Upper lobe of right lung (tissue), 1 donor: ENCODE data around the gene TTC6. TPM values are rescaled to one million over a fixed set of nuclear protein-coding genes. Genes with fewer than 3 reads are reported as not detected.

ENCODE experiments used
- ATAC-seq: fragments of 200-7000 bp; cut with Tn5 transposase; one replicate; pipeline ENCODE4 v1.9.1; 2020; ENCODE audit warnings: mild to moderate bottlenecking, moderate library complexity
- DNase-seq: peaks from one replicate; pipeline ENCODE4 v3.0.0-alpha.2; 2020
- H3K27ac ChIP-seq: fragments of 200-600 bp; one replicate; pipeline ENCODE4 v1.8.0; 2022
- H3K27me3 ChIP-seq: fragments of 200-600 bp; one replicate; pipeline ENCODE4 v1.8.0; 2022; ENCODE audit warnings: mild to moderate bottlenecking
- H3K36me3 ChIP-seq: fragments of 200-600 bp; one replicate; pipeline ENCODE4 v1.8.0; 2022
- H3K4me1 ChIP-seq: fragments of 200-600 bp; one replicate; pipeline ENCODE4 v1.8.0; 2022
- H3K4me3 ChIP-seq: fragments of 200-600 bp; one replicate; pipeline ENCODE4 v1.8.0; 2022; ENCODE audit warnings: mild to moderate bottlenecking
- H3K9me3 ChIP-seq: fragments of 200-600 bp; one replicate; pipeline ENCODE4 v1.8.0; 2022
- CTCF ChIP-seq: fragments of 200-600 bp; IDR thresholded peaks from one replicate; pipeline ENCODE4 v1.8.0; 2022; ENCODE audit warnings: antibody characterized with exemption
- intact Hi-C: fragments of 100-400 bp; cut with DNase I; formaldehyde crosslinking; loops from one replicate; pipeline ENCODE4 v1.11.0; 2022
- total RNA-seq: library from RNA; stranded (reverse); fragmentation: NEBNext Ultra II Directional; extraction: Animal tissue kit (Norgen Biotek cat#: 25700); gene quantifications from one replicate; pipeline ENCODE4 v1.2.1, GENCODE V29; 2021
- donor health status: DM: no; HTN: yes; CAD: no; lungs with severe emphysema.

The TTC6 gene
- total RNA-seq, 1 donor from 2014 or later: 7.9 TPM

- DNase-seq (no peak), ATAC-seq (no peak)
- Histone ChIP-seq H3K27ac (peak overlapping the region; percentile 90), H3K27me3 (peaks cover 80% of the 10 kb centered on the region), H3K4me3 (peak overlapping the region; percentile 54), H3K36me3 (no peaks in the 10 kb centered on the region), H3K9me3 (no peaks in the 10 kb centered on the region), H3K4me1 (no peaks in the 10 kb centered on the region)
- intact Hi-C loops: no loop called here
- TF ChIP-seq CTCF: no peak
Observed at GRCh38 chr14:37587131-37587803, 8.2 kb upstream of the TTC6 start.

- Histone ChIP-seq H3K27ac (peak overlapping the region; percentile 90), H3K4me1 (no peaks in the 10 kb centered on the region), H3K9me3 (no peaks in the 10 kb centered on the region), H3K27me3 (peaks cover 88% of the 10 kb centered on the region), H3K4me3 (peak overlapping the region; percentile 54), H3K36me3 (no peaks in the 10 kb centered on the region)
- ATAC-seq (no peak), DNase-seq (peak; percentile 69)
- intact Hi-C loops: no loop called here
- TF ChIP-seq CTCF: no peak
Observed at GRCh38 chr14:37587881-37588666, 7.4 kb upstream of the TTC6 start.

- no peak for DNase-seq
- H3K27ac ChIP-seq: peak overlapping the region; percentile 90
- H3K4me3 ChIP-seq: peak overlapping the region; percentile 54
- TF ChIP-seq CTCF: no peak
- H3K36me3 ChIP-seq: no peaks in the 10 kb centered on the region
- intact Hi-C loops: no loop called here
- H3K9me3 ChIP-seq: no peaks in the 10 kb centered on the region
- peaks cover 90% of the 10 kb centered on the region for H3K27me3 ChIP-seq
- ATAC-seq: no peak
- peaks cover under 1% of the 10 kb centered on the region for H3K4me1 ChIP-seq
Observed at GRCh38 chr14:37588667-37588955, 6.8 kb upstream of the TTC6 start.

- Histone ChIP-seq H3K9me3 (no peaks in the 10 kb centered on the region), H3K4me1 (peaks cover 6% of the 10 kb centered on the region), H3K36me3 (no peaks in the 10 kb centered on the region), H3K4me3 (peak overlapping the region; percentile 54), H3K27me3 (peaks cover 91% of the 10 kb centered on the region), H3K27ac (peak overlapping the region; percentile 90)
- DNase-seq (no peak), ATAC-seq (no peak)
- no peak for TF ChIP-seq CTCF
- intact Hi-C loops: no loop called here
Observed at GRCh38 chr14:37588956-37589714, 6.3 kb upstream of the TTC6 start.

GRCh38 chr14:37589715-37590427 is 5.6 kb upstream of the TTC6 start:
- Histone ChIP-seq H3K4me3 (peak overlapping the region; percentile 54), H3K9me3 (no peaks in the 10 kb centered on the region), H3K4me1 (peaks cover 8% of the 10 kb centered on the region), H3K36me3 (no peaks in the 10 kb centered on the region), H3K27ac (peak overlapping the region; percentile 90), H3K27me3 (peaks cover 88% of the 10 kb centered on the region)
- no peak for TF ChIP-seq CTCF
- intact Hi-C loops: no loop called here
- ATAC-seq (no peak), DNase-seq (no peak)
